GM20431 (cell line): ENCODE measurements around the gene TIGD3.
"Not testable (repeated sequence)": the region's sequence is repeated elsewhere in the genome, so short reads cannot be mapped to it uniquely, and the experiment has no call there.

Source experiments
- in situ Hi-C: fragments of 300-500 bp; cut with MseI, MboI; formaldehyde crosslinking; loops from one replicate; pipeline ENCODE4 v1.15.0; 2020; ENCODE audit warnings: low sequenced_read_pairs; ENCODE audit not compliant: unreplicated experiment

TIGD3 gene

GRCh38 chr11:65323813-65324212 lies 30.7 kb upstream of the TIGD3 start:
- in situ Hi-C loops: no loop called here

GRCh38 chr11:65325435-65325834 lies 29.1 kb upstream of the TIGD3 start:
- in situ Hi-C loops: no loop called here

- in situ Hi-C loops: no loop called here
These were observed 27.5 kb upstream of the TIGD3 start for GRCh38 chr11:65327021-65327420.

GRCh38 chr11:65329478-65329877 lies 25.1 kb upstream of the TIGD3 start:
- in situ Hi-C loops: no loop called here

GRCh38 chr11:65329944-65330403 lies 24.6 kb upstream of the TIGD3 start:
- in situ Hi-C loops: no loop called here

GRCh38 chr11:65330544-65330943 lies 24.0 kb upstream of the TIGD3 start:
- in situ Hi-C loops: no loop called here

- in situ Hi-C loops: not testable (repeated sequence)
These were observed 22.0 kb upstream of the TIGD3 start for GRCh38 chr11:65332591-65332990.

GRCh38 chr11:65334696-65335295 lies 19.8 kb upstream of the TIGD3 start:
- in situ Hi-C loops: no loop called here

GRCh38 chr11:65338676-65339075 lies 15.9 kb upstream of the TIGD3 start:
- in situ Hi-C loops: no loop called here

GRCh38 chr11:65340226-65340625 lies 14.3 kb upstream of the TIGD3 start:
- in situ Hi-C loops: no loop called here

- in situ Hi-C loops: no loop called here
These were observed 12.7 kb upstream of the TIGD3 start for GRCh38 chr11:65341856-65342255.

- in situ Hi-C loops: no loop called here
These were observed 3.0 kb upstream of the TIGD3 start for GRCh38 chr11:65351511-65351910.

GRCh38 chr11:65352783-65353182 lies 1.8 kb upstream of the TIGD3 start:
- in situ Hi-C loops: no loop called here

- in situ Hi-C loops: no loop called here
These were observed 1.2 kb upstream of the TIGD3 start for GRCh38 chr11:65353376-65353775.

GRCh38 chr11:65353900-65354264 lies 669 bp upstream of the TIGD3 start:
- in situ Hi-C loops: no loop called here

GRCh38 chr11:65355013-65355775 lies 643 bp downstream of the TIGD3 start:
- in situ Hi-C loops: no loop called here

GRCh38 chr11:65355776-65356393 lies 1.3 kb downstream of the TIGD3 start:
- in situ Hi-C loops: no loop called here

- in situ Hi-C loops: no loop called here
These were observed 1.9 kb downstream of the TIGD3 start for GRCh38 chr11:65356394-65356972.

- in situ Hi-C loops: no loop called here
These were observed 3.4 kb downstream of the TIGD3 start for GRCh38 chr11:65357856-65358356.

- in situ Hi-C loops: no loop called here
These were observed 7.9 kb downstream of the TIGD3 start for GRCh38 chr11:65362320-65362931.
